H1 (cell line): ENCODE measurements around the gene GALT. TPM values are rescaled to one million over a fixed set of nuclear protein-coding genes. Genes with fewer than 3 reads are reported as not detected.

Source experiments
- ASH2L ChIP-seq: fragments of 200-600, 300-600 bp; sonication (generic); IDR thresholded peaks from one replicate; pipeline ENCODE4 v1.7.1; 2017; ENCODE audit warnings: low read length
- BACH1 ChIP-seq: IDR thresholded peaks from 2 replicates; pipeline ENCODE4 v1.6.1; 2012; ENCODE audit warnings: low read length, improper control_type of control experiment
- CHD1 ChIP-seq: IDR thresholded peaks from 2 replicates; pipeline ENCODE4 v1.6.1; 2012; ENCODE audit warnings: low read depth, low read length, improper control_type of control experiment
- CREB1 ChIP-seq: IDR thresholded peaks from 2 replicates; pipeline ENCODE4 v1.6.1; 2012; ENCODE audit warnings: inconsistent platforms
- CTBP2 ChIP-seq: IDR thresholded peaks from 2 replicates; pipeline ENCODE4 v1.7.0; 2011; ENCODE audit warnings: borderline replicate concordance, mild to moderate bottlenecking, moderate library complexity, mixed read lengths, low read length; ENCODE audit not compliant: insufficient read depth, insufficient read length
- E2F6 ChIP-seq: IDR thresholded peaks from 2 replicates; pipeline ENCODE4 v1.6.1; 2012; ENCODE audit warnings: inconsistent platforms
- EP300 ChIP-seq, 2 experiments: IDR thresholded peaks; 1 replicate in 1 of 2; 2 replicates in 1 of 2; pipeline ENCODE4 v1.6.1; 2011 to 2012; ENCODE audit warnings: low read depth in 2 of 2, low read length in 2 of 2, mild to moderate bottlenecking in 2 of 2, borderline replicate concordance in 1 of 2, inconsistent platforms in 1 of 2, moderate library complexity in 1 of 2
- GTF2F1 ChIP-seq: IDR thresholded peaks from 2 replicates; pipeline ENCODE4 v1.6.1; 2012; ENCODE audit warnings: low read depth, low read length, improper control_type of control experiment, borderline replicate concordance
- HDAC2 ChIP-seq, 2 experiments: fragments of 300-600 bp in 1 of 2; sonication (generic) in 1 of 2; IDR thresholded peaks; 2 replicates each; pipeline ENCODE4 v1.6.1; 2011 to 2012; ENCODE audit warnings: low read depth in 2 of 2, low read length in 2 of 2, mild to moderate bottlenecking in 2 of 2, moderate library complexity in 2 of 2, borderline replicate concordance in 1 of 2, inconsistent platforms in 1 of 2
- JUND ChIP-seq: IDR thresholded peaks from 2 replicates; pipeline ENCODE4 v1.6.1; 2011; ENCODE audit warnings: mild to moderate bottlenecking, improper control_type of control experiment, low read length
- KDM4A ChIP-seq: IDR thresholded peaks from one replicate; pipeline ENCODE4 v1.7.1; 2012; ENCODE audit warnings: low read depth, mild to moderate bottlenecking, moderate library complexity, low read length, inconsistent platforms; ENCODE audit not compliant: severe bottlenecking
- MAX ChIP-seq: IDR thresholded peaks from 2 replicates; pipeline ENCODE4 v1.6.1; 2012; ENCODE audit warnings: inconsistent platforms
- PHF8 ChIP-seq: fragments of 200-600 bp; sonication (generic); conservative IDR thresholded peaks from 2 replicates; pipeline ENCODE4 v1.7.1; 2012; ENCODE audit warnings: low read depth, mild to moderate bottlenecking, inconsistent platforms, low read length, moderate library complexity
- POLR2A ChIP-seq, 2 experiments: IDR thresholded peaks; 1 replicate in 1 of 2; 2 replicates in 1 of 2; pipeline ENCODE4 v1.6.1; 2011; ENCODE audit warnings: low read depth in 2 of 2, low read length in 2 of 2, mild to moderate bottlenecking in 2 of 2; ENCODE audit errors: control extremely low read depth in 1 of 2
- POU5F1 ChIP-seq: IDR thresholded peaks from 2 replicates; pipeline ENCODE4 v1.6.1; 2011; ENCODE audit warnings: low read depth, mild to moderate bottlenecking, low read length, moderate library complexity
- RNF2 ChIP-seq: fragments of 200-900, 300-1000 bp; sonication (generic); IDR thresholded peaks from 2 replicates; pipeline ENCODE4 v1.7.1; 2016; ENCODE audit warnings: borderline replicate concordance, low read depth, mild to moderate bottlenecking, antibody characterized with exemption, low read length; ENCODE audit not compliant: poor library complexity, severe bottlenecking; ENCODE audit errors: missing control alignments
- RXRA ChIP-seq: IDR thresholded peaks from 2 replicates; pipeline ENCODE4 v1.6.1; 2011; ENCODE audit warnings: low read depth, mild to moderate bottlenecking, low read length, moderate library complexity; ENCODE audit not compliant: insufficient read depth
- SIN3A ChIP-seq, 2 experiments: IDR thresholded peaks in 1 of 2; conservative IDR thresholded peaks in 1 of 2; 2 replicates each; pipeline ENCODE4 v1.6.1; 2011 to 2012; ENCODE audit warnings: low read length in 2 of 2, improper control_type of control experiment in 1 of 2, low read depth in 1 of 2, mild to moderate bottlenecking in 1 of 2
- TAF7 ChIP-seq: optimal IDR thresholded peaks from 2 replicates; pipeline ENCODE3; 2011; ENCODE audit warnings: low read depth, mild to moderate bottlenecking, inconsistent platforms, low read length, moderate library complexity, borderline replicate concordance
- TCF12 ChIP-seq: IDR thresholded peaks from 2 replicates; pipeline ENCODE4 v1.6.1; 2011; ENCODE audit warnings: low read depth, mild to moderate bottlenecking, low read length
- YY1 ChIP-seq: IDR thresholded peaks from 2 replicates; pipeline ENCODE4 v1.6.1; 2011; ENCODE audit warnings: low read depth, mild to moderate bottlenecking, low read length
- polyA plus RNA-seq, 7 experiments: library from polyadenylated mRNA; depleted of rRNA in 3 of 7; stranded (reverse) in 5 of 7; unstranded in 2 of 7; fragments of >200 nt in 5 of 7; fragments of 200-250 nt in 2 of 7; gene quantifications; 1 replicate in 5 of 7; 2 replicates in 1 of 7; 4 replicates in 1 of 7; pipeline versions ENCODE4 v1.2.1 to v1.2.3, GENCODE V29; 2011 to 2013; ENCODE audit warnings: missing spikeins in 2 of 7, mixed read lengths in 2 of 7
- total RNA-seq: library from RNA; stranded (reverse); fragmentation: NEBNext Ultra II Directional; extraction: Animal tissue kit (Norgen Biotek cat#: 25700); gene quantifications from 2 replicates; pipeline ENCODE4 v1.2.1, GENCODE V29; 2021

GALT gene
- total and polyA plus RNA-seq, 2 of the 8 experiments (the other 6 are each of a cell fraction or from before 2014, with no cell fraction given), result 21.9 to 50.6 TPM

GRCh38 chr9:34637356-34638137 is 8.9 kb upstream of the GALT start, which contains the start of gene SIGMAR1 (continued):
- TF ChIP-seq MAX (no peak; the same call in 1 of the 2 replicates), E2F6 (peak; percentile 94), HDAC2 (IDR thresholded peaks at IDR 0.05; ENCODE audit: borderline replicate concordance in 1 of 2, low read depth in 2 of 2, low read length in 2 of 2) (0 out of 4 replicates have a peak, but pooled peaks of 1 of the 2 experiments have one; percentile 26), BACH1 (no peak; the same call in 1 of the 2 replicates), YY1 (no peak), JUND (peak; percentile 84), ASH2L (peak; percentile 62), CREB1 (peak; percentile 78), SIN3A (conservative IDR thresholded peaks at IDR 0.05 in 1 of 2, IDR thresholded peaks at IDR 0.05 in 1 of 2; ENCODE audit: low read depth in 1 of 2, low read length in 2 of 2) (peak; percentile 20 to 78; a peak in 2 of 4 replicates), CHD1 (peak; percentile 88; the same call in 1 of the 2 replicates), TAF7 (peak; percentile 44), RNF2 (peak; percentile 27), TCF12 (0 out of 2 replicates have a peak, but pooled peaks have one; percentile 7), POLR2A (IDR thresholded peaks at IDR 0.05; ENCODE audit: control extremely low read depth in 1 of 2, low read depth in 2 of 2, low read length in 2 of 2) (peak; percentile 49 to 61; a peak in 2 of 3 replicates), CTBP2 (peak; percentile 67), EP300 (IDR thresholded peaks at IDR 0.05; ENCODE audit: borderline replicate concordance in 1 of 2, low read depth in 2 of 2, low read length in 2 of 2) (peak in 1 of 2 experiments; percentile 98; a peak in 2 of 3 replicates), KDM4A (peak; percentile 99), GTF2F1 (0 out of 2 replicates have a peak, but pooled peaks have one; percentile 21), RXRA (no peak), PHF8 (peak; percentile 68), POU5F1 (no peak)
